ENCODE data around the gene IL9.

Gene IL9

DNA sequence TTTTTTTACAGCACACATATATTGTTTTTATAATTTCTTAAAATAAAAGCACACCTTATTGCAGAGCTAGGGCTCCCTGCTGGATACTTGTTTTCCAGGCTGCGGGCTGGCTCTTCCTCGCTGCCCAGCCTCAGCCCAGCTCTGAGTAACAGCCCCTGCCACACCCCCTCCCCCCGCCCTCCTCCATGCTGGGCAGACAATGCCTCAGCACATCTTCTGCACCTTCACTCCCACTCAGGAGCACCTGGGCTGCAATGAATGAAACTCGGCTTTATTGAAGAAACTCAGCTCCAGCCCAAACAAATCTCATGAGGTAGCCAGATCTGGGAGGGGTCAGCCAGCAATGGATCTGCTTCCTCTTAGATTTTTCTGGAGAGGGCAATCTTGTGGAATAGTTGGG lies 9.5 kb downstream of the IL9 start:
- no peak overlapping the region for H3K4me3 ChIP-seq (ENCODE audit: low read depth, low read length, poor library complexity, severe bottlenecking)
- H3K9ac ChIP-seq (ENCODE audit: low read length): no peak overlapping the region
- H3K36me3 ChIP-seq (ENCODE audit: insufficient read depth, low read length): no peaks in the 10 kb centered on the region
- no peak overlapping the region for H2AFZ ChIP-seq (ENCODE audit: low read length)
- H4K20me1 ChIP-seq (ENCODE audit: insufficient read depth, low read length): no peaks in the 10 kb centered on the region
- H3K9me3 ChIP-seq (ENCODE audit: low read length): no peaks in the 10 kb centered on the region
- H3F3A ChIP-seq (ENCODE audit: insufficient read depth, low read length): no peaks in the 10 kb centered on the region
- H3K79me2 ChIP-seq (ENCODE audit: insufficient read depth, low read length): no peaks in the 10 kb centered on the region
- no peak overlapping the region for H3K4me2 ChIP-seq (ENCODE audit: low read length)
- H3K27me3 ChIP-seq (ENCODE audit: insufficient read depth, low read length): peaks cover 6% of the 10 kb centered on the region; the same call in 1 of the 2 replicates
- H3K9me2 ChIP-seq (ENCODE audit: low read depth, low read length): no peaks in the 10 kb centered on the region
- H3K27ac ChIP-seq (ENCODE audit: low read depth, low read length, poor library complexity, severe bottlenecking): no peak overlapping the region
- H3K4me1 ChIP-seq (ENCODE audit: insufficient read depth, low read length, severe bottlenecking): no peaks in the 10 kb centered on the region
- TF ChIP-seq, protein P1, sequence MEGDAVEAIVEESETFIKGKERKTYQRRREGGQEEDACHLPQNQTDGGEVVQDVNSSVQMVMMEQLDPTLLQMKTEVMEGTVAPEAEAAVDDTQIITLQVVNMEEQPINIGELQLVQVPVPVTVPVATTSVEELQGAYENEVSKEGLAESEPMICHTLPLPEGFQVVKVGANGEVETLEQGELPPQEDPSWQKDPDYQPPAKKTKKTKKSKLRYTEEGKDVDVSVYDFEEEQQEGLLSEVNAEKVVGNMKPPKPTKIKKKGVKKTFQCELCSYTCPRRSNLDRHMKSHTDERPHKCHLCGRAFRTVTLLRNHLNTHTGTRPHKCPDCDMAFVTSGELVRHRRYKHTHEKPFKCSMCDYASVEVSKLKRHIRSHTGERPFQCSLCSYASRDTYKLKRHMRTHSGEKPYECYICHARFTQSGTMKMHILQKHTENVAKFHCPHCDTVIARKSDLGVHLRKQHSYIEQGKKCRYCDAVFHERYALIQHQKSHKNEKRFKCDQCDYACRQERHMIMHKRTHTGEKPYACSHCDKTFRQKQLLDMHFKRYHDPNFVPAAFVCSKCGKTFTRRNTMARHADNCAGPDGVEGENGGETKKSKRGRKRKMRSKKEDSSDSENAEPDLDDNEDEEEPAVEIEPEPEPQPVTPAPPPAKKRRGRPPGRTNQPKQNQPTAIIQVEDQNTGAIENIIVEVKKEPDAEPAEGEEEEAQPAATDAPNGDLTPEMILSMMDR (IDR thresholded peaks at IDR 0.05; ENCODE audit: low read length): no peak
- TF ChIP-seq EZH2 (IDR thresholded peaks at IDR 0.05; ENCODE audit: borderline replicate concordance, low read length): no peak

DNA sequence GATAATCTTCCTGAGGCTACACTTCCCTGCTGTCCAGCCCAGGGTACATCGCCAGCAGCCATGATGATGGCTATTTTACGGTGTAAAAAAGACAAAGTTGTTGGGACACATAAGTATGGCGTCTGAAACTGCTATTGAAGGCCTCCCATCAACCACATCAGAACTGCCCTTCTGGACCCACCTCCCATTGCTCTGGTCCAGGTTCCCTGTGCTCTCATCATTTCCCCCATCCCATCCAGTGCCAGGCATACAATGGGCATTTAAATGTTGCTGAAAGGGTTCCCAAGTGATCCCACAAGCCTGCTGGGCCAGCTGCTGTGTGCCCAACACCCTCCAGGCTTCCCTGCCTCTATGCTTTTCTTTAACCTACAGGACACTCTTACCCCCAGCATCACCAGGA lies 10.6 kb downstream of the IL9 start:
- H3K9ac ChIP-seq (ENCODE audit: low read length): no peak overlapping the region
- no peaks in the 10 kb centered on the region for H3K9me2 ChIP-seq (ENCODE audit: low read depth, low read length)
- TF ChIP-seq, protein P1 (IDR thresholded peaks at IDR 0.05; ENCODE audit: low read length): no peak
- TF ChIP-seq EZH2 (IDR thresholded peaks at IDR 0.05; ENCODE audit: borderline replicate concordance, low read length): no peak
- no peaks in the 10 kb centered on the region for H3K79me2 ChIP-seq (ENCODE audit: insufficient read depth, low read length)
- H2AFZ ChIP-seq (ENCODE audit: low read length): no peak overlapping the region
- H3K4me3 ChIP-seq (ENCODE audit: low read depth, low read length, poor library complexity, severe bottlenecking): no peak overlapping the region
- no peaks in the 10 kb centered on the region for H4K20me1 ChIP-seq (ENCODE audit: insufficient read depth, low read length)
- no peaks in the 10 kb centered on the region for H3K36me3 ChIP-seq (ENCODE audit: insufficient read depth, low read length)
- H3F3A ChIP-seq (ENCODE audit: insufficient read depth, low read length): no peaks in the 10 kb centered on the region
- no peak overlapping the region for H3K27ac ChIP-seq (ENCODE audit: low read depth, low read length, poor library complexity, severe bottlenecking)
- H3K27me3 ChIP-seq (ENCODE audit: insufficient read depth, low read length): peaks cover 6% of the 10 kb centered on the region; the same call in 1 of the 2 replicates
- H3K4me1 ChIP-seq (ENCODE audit: insufficient read depth, low read length, severe bottlenecking): no peaks in the 10 kb centered on the region
- H3K9me3 ChIP-seq (ENCODE audit: low read length): no peaks in the 10 kb centered on the region
- H3K4me2 ChIP-seq (ENCODE audit: low read length): no peak overlapping the region

DNA sequence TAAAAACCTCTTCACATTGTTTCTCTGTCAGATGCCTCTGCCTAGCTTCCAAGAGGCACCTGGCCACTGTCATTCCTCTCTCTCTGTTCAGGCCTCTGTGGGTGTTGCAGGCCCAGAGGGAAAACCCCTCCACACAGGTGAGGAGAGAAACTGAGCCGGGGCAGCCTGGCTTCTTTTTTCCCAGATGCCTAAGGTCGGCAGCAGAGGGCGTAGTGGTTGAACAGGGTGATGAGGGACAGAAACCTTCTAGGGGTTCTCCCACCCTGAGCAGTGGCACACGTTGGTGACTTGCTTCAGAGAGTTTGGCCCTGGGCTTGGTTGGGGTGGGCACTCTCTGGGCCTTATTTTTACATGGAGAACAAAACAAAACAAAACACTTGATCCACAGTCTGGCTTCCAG lies 12.2 kb downstream of the IL9 start:
- H3K27ac ChIP-seq (ENCODE audit: low read depth, low read length, poor library complexity, severe bottlenecking): no peak overlapping the region
- H3K9ac ChIP-seq (ENCODE audit: low read length): no peak overlapping the region
- TF ChIP-seq EZH2 (IDR thresholded peaks at IDR 0.05; ENCODE audit: borderline replicate concordance, low read length): no peak
- TF ChIP-seq, protein P1 (IDR thresholded peaks at IDR 0.05; ENCODE audit: low read length): peak; percentile 51; the same call in 1 of the 2 replicates
- H4K20me1 ChIP-seq (ENCODE audit: insufficient read depth, low read length): no peaks in the 10 kb centered on the region
- H3F3A ChIP-seq (ENCODE audit: insufficient read depth, low read length): no peaks in the 10 kb centered on the region
- H3K79me2 ChIP-seq (ENCODE audit: insufficient read depth, low read length): no peaks in the 10 kb centered on the region
- H3K9me3 ChIP-seq (ENCODE audit: low read length): no peaks in the 10 kb centered on the region
- no peaks in the 10 kb centered on the region for H3K4me1 ChIP-seq (ENCODE audit: insufficient read depth, low read length, severe bottlenecking)
- no peaks in the 10 kb centered on the region for H3K36me3 ChIP-seq (ENCODE audit: insufficient read depth, low read length)
- no peaks in the 10 kb centered on the region for H3K9me2 ChIP-seq (ENCODE audit: low read depth, low read length)
- H3K27me3 ChIP-seq (ENCODE audit: insufficient read depth, low read length): no peaks in the 10 kb centered on the region
- H3K4me2 ChIP-seq (ENCODE audit: low read length): no peak overlapping the region
- no peak overlapping the region for H3K4me3 ChIP-seq (ENCODE audit: low read depth, low read length, poor library complexity, severe bottlenecking)
- H2AFZ ChIP-seq (ENCODE audit: low read length): no peak overlapping the region

Data from OCI-LY1 (cell line).